SW480 (cell line): ENCODE measurements around the gene HAUS7.
A peak's percentile ranks its signal among the peaks of the same experiment; 100 is the strongest.

ENCODE experiments used
- DNase-seq: peaks from one replicate; pipeline ENCODE4 v3.0.0-alpha.2; 2016; ENCODE audit warnings: low spot score

Gene HAUS7

GRCh38 chrX:153477364-153477857, 7.0 kb upstream of the HAUS7 start:
- no peak for DNase-seq

GRCh38 chrX:153476666-153477363, 6.4 kb upstream of the HAUS7 start:
- no peak for DNase-seq

GRCh38 chrX:153475751-153476281, 5.4 kb upstream of the HAUS7 start:
- no peak for DNase-seq

- DNase-seq = no peak
Observed at GRCh38 chrX:153475271-153475670, 4.9 kb upstream of the HAUS7 start.

- DNase-seq = no peak
Observed at GRCh38 chrX:153474718-153475117, 4.3 kb upstream of the HAUS7 start.

GRCh38 chrX:153474266-153474665, 3.9 kb upstream of the HAUS7 start:
- DNase-seq = no peak

- no peak for DNase-seq
Observed at GRCh38 chrX:153473126-153473525, 2.8 kb upstream of the HAUS7 start.

GRCh38 chrX:153471663-153472280, 1.4 kb upstream of the HAUS7 start:
- DNase-seq = no peak

GRCh38 chrX:153469811-153470410, 465 bp downstream of the HAUS7 start:
- DNase-seq = peak; percentile 15

- no peak for DNase-seq
Observed at GRCh38 chrX:153468008-153468580, 2.3 kb downstream of the HAUS7 start.

GRCh38 chrX:153465691-153466380, 4.5 kb downstream of the HAUS7 start:
- no peak for DNase-seq

- no peak for DNase-seq
Observed at GRCh38 chrX:153464116-153464515, 6.3 kb downstream of the HAUS7 start.

GRCh38 chrX:153463556-153463955, 6.8 kb downstream of the HAUS7 start:
- no peak for DNase-seq

- DNase-seq = no peak
Observed at GRCh38 chrX:153463031-153463430, 7.3 kb downstream of the HAUS7 start.

- DNase-seq = no peak
Observed at GRCh38 chrX:153462291-153462690, 8.1 kb downstream of the HAUS7 start.

GRCh38 chrX:153460826-153461225, 9.6 kb downstream of the HAUS7 start:
- peak; percentile 21 for DNase-seq

GRCh38 chrX:153459986-153460385, 10.4 kb downstream of the HAUS7 start:
- no peak for DNase-seq

GRCh38 chrX:153458476-153458875, 11.9 kb downstream of the HAUS7 start:
- no peak for DNase-seq

GRCh38 chrX:153457827-153458466, 12.4 kb downstream of the HAUS7 start:
- no peak for DNase-seq

- DNase-seq = no peak
Observed at GRCh38 chrX:153457136-153457825, 13.1 kb downstream of the HAUS7 start.

- DNase-seq = no peak
Observed at GRCh38 chrX:153456704-153457103, 13.7 kb downstream of the HAUS7 start.
